HG02763 (cell line): ENCODE measurements around the gene MYO1D.

Experiments
- ATAC-seq: cut with Tn5 transposase; IDR thresholded peaks from one replicate; pipeline ENCODE4 v1.9.1; 2021; ENCODE audit warnings: mild to moderate bottlenecking, moderate library complexity; ENCODE audit not compliant: unreplicated experiment

The MYO1D gene

DNA sequence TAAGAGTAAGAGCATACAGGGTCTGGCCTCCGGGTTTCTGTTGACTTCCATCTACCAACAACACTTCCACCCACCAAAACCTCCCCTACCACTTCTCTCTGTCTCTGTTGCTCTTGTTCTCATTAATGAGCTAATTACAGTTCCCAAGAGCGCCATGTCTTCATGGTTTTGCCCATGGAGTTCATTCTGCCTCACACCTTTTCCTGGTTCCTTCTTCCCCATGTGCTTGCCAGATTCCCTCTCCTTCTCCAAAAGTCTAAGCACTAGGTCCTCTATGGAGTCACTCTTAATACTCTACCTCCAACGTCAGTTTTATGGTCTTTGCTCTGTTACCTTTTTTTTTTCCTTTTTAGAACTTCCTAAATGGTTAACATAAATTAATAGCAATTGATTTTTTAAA is 92.8 kb downstream of the MYO1D start:
- ATAC-seq: no peak

DNA sequence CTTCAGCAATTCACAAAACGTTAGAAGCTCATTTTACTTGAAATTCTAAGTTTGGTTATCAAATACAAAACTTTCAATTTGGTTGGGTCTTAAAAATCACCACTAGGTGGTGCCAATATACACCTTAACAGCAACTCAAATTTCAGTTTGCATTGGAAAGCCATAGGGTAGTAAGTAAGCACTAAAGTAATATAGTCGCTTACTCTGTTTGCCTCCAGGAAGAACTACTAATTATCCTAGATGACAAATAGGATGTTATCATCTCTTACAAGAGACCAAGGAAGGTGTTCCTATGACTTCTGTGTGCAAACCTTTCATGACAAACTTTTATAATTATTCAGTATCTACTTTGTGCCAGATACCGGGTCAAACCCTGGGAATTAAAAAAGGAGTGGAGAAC is 93.3 kb downstream of the MYO1D start:
- ATAC-seq: no peak

GRCh38 chr17:32780721-32781120 is 96.2 kb downstream of the MYO1D start:
- no peak for ATAC-seq

DNA sequence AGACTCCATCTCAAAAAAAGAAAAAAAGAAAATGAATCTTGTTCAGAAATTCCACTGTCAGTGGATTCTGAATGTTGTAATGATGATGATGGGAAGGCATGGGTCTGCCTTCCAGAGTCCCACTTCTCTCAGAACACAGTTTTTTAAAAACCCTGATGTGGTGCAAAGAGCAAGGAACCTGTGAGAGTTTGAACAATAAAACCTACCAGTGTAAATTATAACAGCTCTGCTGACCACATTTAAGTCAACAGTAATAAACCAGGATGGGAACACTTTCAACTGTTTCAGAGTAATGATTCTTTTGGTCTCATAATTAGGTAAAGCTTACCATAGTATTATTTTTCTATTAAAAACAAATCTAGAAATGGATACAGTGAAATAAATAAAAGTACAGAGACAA is 99.0 kb downstream of the MYO1D start:
- ATAC-seq: no peak

GRCh38 chr17:32777436-32777835 is 99.5 kb downstream of the MYO1D start:
- no peak for ATAC-seq

DNA sequence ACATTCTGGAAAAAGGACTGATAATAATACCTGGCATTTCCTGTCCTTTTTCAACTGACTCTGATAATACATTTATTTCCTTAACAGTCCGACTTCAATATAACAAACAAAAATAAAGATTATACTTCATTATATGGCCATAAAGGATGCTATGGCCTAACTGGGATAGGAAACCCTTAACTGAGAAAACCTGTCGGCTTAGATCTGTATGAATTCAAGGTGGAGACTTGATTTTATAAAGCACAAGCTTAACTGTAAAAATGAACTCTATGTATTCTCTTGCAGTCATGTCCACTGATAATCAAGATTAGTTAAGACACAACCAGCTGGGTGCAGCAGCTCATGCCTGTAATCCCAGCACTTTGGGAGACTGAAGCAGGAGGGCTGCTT is 102.2 kb downstream of the MYO1D start:
- ATAC-seq: no peak

- ATAC-seq: no peak
Measured at GRCh38 chr17:32773856-32774694, 102.8 kb downstream of the MYO1D start.

DNA sequence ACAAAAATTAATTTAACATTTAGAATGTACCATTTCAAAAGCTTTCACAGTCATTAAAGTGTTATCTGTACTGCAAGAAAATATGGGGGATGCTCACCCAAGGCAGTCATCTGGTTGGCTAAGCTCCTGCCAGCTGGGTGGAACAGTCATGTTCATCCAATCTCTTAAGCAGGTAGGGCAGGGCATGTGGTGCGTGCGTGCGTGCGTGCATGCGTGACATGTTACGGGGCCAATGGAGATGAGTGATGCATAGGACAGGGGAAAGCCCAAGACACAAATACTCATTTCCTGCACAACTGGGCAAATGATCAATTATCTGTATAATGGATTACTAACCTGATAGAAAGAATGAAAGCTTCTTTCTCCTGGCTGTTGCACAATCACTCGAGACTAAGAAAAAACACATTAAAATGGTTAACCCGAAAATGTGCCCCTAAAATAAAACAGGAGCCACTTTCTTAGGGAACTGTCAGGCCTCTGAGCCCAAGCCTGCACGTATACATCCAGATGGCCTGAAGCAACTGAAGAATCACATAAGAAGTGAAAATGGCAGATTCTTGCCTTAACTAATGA is 104.4 kb downstream of the MYO1D start:
- no peak for ATAC-seq

DNA sequence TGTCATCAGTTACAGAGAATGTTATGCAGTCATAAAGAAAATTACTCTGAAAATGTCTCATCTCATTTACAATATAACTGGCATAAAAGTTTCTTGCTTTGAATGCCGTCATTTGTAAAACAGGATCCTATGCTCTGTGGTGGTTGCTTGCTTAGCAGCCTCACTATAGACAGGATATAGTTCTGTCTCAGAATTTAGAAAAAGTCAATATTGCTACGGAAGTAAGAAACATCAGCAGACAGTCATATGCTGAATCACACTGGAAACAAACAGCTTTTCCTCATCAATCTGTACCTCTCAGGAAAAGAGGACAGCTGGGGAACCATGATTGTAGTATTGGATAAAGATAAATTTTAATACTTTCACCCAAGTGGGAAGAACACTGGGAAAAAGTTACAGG is 105.5 kb downstream of the MYO1D start:
- no peak for ATAC-seq

- ATAC-seq: no peak
Measured at GRCh38 chr17:32769846-32770245, 107.1 kb downstream of the MYO1D start.

DNA sequence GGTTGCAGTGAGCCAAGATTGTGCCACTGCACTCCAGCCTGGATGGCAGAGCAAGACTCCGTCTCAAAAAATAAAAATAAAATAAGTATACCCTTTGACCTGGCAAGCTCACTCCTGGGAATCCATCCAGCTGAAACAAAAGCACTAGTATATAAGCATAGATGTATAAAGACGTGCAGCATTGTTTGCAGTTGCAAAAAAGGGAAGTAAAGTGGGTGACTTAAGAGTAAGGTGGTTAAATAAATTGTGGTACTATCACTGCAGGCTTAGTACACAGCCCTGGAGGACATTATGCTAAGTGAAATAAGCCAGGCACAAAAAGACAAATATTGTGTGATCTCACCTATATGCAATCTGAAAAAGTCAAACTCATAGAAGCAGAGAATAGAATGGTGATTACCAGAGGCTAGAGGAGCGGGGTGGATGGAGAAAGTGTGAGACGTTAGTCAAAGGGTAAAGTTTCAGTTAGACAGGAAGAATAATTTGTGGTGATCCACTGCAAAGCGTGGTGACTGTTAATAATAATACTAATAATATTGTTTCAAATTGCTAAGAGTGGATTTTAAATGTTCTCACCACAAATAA is 113.0 kb downstream of the MYO1D start:
- ATAC-seq: no peak

DNA sequence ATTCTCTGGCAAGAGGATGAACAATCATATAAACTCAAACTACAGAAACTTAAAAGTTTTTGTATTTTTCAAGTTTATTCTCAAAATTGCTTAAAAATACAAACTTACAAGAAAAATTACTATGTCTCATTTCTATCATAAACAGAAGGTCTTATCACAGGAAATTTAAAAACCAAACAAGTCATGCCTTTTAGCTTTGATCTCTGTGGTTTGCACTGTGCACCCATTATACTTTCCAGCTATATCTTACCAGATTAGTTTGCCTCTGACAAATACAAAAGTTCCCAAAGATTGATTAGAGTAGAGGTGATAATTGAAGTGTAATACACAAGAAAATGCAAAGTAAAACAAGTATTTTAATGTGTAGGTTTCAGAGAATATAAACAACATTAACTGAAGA is 117.4 kb downstream of the MYO1D start:
- ATAC-seq: no peak

DNA sequence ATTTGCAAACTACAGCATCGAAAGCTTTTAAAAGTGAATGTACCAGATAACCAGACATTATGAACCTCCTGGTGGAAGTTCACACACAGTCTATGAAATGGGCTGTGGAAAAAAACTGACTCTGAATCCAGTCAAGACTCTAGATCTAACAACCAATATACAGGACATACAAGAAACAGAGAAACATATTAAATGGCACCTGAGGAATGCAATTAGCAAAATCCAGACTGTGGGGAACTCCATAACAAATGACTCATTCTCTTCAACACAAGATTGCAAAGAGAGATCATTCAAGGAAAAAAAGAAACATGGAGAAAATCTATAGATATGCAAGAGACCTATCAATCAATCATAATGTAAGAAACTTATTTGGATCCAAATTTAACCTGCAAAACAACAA is 119.0 kb downstream of the MYO1D start:
- no peak for ATAC-seq

DNA sequence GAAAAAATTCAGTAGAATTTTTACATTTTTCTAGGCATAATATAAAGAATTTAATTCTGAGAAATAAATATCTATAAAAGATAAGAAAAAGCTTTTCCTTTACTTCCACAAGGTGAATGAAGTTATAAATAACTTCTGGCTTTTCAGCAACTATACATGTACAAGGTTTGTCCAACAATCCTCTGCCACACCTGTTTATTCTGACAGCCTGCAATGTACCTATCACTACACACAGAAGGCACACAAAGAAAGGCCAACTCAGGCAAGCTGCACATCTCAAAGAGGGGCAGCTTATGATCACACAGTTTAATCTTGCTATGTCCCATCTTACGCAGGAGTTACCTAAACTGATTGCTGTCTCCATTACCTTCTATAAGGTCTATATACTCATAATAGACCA is 120.2 kb downstream of the MYO1D start:
- no peak for ATAC-seq

GRCh38 chr17:32755045-32755805 is 121.7 kb downstream of the MYO1D start:
- ATAC-seq: no peak

- ATAC-seq: no peak
Measured at GRCh38 chr17:32752934-32753333, 124.0 kb downstream of the MYO1D start.

- ATAC-seq: no peak
Measured at GRCh38 chr17:32747856-32748255, 129.1 kb downstream of the MYO1D start.

GRCh38 chr17:32746698-32747097 is 130.2 kb downstream of the MYO1D start:
- ATAC-seq: no peak

DNA sequence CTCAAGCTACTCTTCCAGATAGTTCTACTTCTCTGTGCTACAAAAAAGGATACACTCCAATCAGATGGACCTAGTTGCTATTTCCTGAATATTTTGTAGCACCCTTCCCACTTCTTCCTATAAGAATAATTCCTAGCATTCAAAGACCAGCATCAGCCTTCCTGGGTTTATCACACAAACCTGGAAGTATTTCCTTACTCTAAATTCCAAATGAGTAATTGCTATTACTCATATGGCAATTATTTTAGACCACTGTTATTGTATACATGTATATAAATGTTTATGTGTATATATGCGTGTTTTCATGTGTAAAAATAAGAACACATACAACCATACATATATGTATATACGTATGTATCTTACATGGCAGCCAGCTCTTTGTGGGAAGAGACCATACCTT is 130.6 kb downstream of the MYO1D start:
- no peak for ATAC-seq

- no peak for ATAC-seq
Measured at GRCh38 chr17:32742681-32743538, 134.0 kb downstream of the MYO1D start.

- ATAC-seq: no peak
Measured at GRCh38 chr17:32741381-32741780, 135.5 kb downstream of the MYO1D start.
